AG04450 (cell line): ENCODE data around the gene LIFR. TPM values are rescaled to one million over a fixed set of nuclear protein-coding genes. Genes with fewer than 3 reads are reported as not detected.

Source experiments
- CTCF ChIA-PET: fragments of 300-600, 350-600 bp; formaldehyde crosslinking; extraction: SDS; loops from one replicate; lab custom pipeline; 2022; ENCODE audit warnings: antibody characterized with exemption, inconsistent platforms; lab: Charles Lee
- POLR2A ChIA-PET: fragments of 350-600 bp; formaldehyde crosslinking; extraction: SDS; loops from one replicate; lab custom pipeline; 2021; ENCODE audit warnings: antibody characterized with exemption, inconsistent platforms; lab: Yijun Ruan, JAX
- DNase-seq: peaks from one replicate; pipeline ENCODE4 v3.0.0-alpha.2; 2011; ENCODE audit warnings: low read depth, low spot score
- H3K27ac ChIP-seq: one replicate; pipeline ENCODE4 v1.5.1; 2012; ENCODE audit warnings: low read depth, low read length, control low read depth
- H3K27me3 ChIP-seq: one replicate; pipeline ENCODE4 v1.6.0; 2012; ENCODE audit warnings: low read length; ENCODE audit not compliant: control insufficient read depth, insufficient read depth
- H3K4me3 ChIP-seq: 2 replicates; pipeline ENCODE4 v1.5.1; 2011; ENCODE audit warnings: mild to moderate bottlenecking, low read depth, low read length, control low read depth
- H3K9me3 ChIP-seq: 2 replicates; pipeline ENCODE4 v1.5.1; 2012; ENCODE audit warnings: low read length; ENCODE audit not compliant: control insufficient read depth, insufficient read depth
- polyA plus RNA-seq: library from polyadenylated mRNA; depleted of rRNA; stranded (reverse); fragments of >200 nt; gene quantifications from 2 replicates; pipeline ENCODE4 v1.2.3, GENCODE V29; 2011
- TF ChIP-seq, protein P1 (sequence below): IDR thresholded peaks from 2 replicates; pipeline ENCODE4 v1.5.1; 2011; ENCODE audit warnings: low read depth, low read length, control low read depth, inconsistent platforms

LIFR gene
- polyA plus RNA-seq, 1 experiment, result 18.6 TPM

DNA sequence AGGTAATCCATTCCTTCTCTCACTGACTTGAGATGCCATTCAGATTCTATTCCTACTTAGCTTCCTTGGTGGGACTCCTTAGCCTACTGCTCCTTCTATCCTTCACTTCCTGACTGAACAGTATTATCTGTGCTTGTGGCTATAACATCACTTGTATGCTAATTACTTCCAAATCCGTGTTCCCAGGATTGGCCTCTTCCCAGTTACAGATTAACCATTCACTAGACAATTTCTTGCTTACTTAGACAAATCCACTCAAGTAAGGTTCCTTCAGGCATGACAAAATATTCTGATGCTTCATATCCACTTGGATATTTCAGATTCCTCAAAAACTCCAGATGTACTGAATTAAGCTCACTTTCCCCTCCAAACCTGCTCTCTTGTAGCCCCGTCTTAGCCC, 18.3 kb downstream of the LIFR start:
- DNase-seq, result no peak
- POLR2A ChIA-PET, result no interaction called here

DNA sequence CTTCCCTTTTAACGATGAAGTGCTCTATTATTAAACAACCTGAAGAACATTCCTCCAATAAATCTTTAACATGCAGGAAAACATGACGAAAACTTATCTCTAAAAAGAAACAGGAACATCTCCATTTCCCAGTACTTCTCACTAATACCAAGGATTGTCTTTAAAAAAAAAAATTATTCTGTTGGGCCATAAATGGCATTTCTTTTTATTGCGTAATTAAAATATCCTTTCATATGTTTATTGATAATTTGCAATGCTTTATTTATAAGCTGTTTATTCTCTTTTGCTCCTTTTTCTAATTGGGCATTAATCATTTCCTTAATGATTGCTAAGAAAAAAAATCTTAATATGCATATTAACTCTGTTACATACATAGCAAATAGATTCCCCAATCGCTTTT, 18.9 kb downstream of the LIFR start:
- CTCF ChIA-PET, result interaction anchor here (0.8 to 1.3 kb wide), 2 partner anchors 96 to 273 kb away, joined by 3 read pairs; no protein-coding TSS in a partner anchor
- H3K27ac ChIP-seq, result no peak overlapping the region
- TF ChIP-seq, protein P1, sequence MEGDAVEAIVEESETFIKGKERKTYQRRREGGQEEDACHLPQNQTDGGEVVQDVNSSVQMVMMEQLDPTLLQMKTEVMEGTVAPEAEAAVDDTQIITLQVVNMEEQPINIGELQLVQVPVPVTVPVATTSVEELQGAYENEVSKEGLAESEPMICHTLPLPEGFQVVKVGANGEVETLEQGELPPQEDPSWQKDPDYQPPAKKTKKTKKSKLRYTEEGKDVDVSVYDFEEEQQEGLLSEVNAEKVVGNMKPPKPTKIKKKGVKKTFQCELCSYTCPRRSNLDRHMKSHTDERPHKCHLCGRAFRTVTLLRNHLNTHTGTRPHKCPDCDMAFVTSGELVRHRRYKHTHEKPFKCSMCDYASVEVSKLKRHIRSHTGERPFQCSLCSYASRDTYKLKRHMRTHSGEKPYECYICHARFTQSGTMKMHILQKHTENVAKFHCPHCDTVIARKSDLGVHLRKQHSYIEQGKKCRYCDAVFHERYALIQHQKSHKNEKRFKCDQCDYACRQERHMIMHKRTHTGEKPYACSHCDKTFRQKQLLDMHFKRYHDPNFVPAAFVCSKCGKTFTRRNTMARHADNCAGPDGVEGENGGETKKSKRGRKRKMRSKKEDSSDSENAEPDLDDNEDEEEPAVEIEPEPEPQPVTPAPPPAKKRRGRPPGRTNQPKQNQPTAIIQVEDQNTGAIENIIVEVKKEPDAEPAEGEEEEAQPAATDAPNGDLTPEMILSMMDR, result no peak
- H3K4me3 ChIP-seq, result no peak overlapping the region
- POLR2A ChIA-PET, result interaction anchor here (0.5 kb wide), 1 partner anchor 403 kb away, joined by 3 read pairs; no protein-coding TSS in a partner anchor
- no peak for DNase-seq
- H3K27me3 ChIP-seq, result no peaks in the 10 kb centered on the region
- no peaks in the 10 kb centered on the region for H3K9me3 ChIP-seq

More for the DNA sequence above, 18.3 kb downstream of the LIFR start:
- Histone ChIP-seq H3K27ac (no peak overlapping the region), H3K4me3 (no peak overlapping the region), H3K9me3 (no peaks in the 10 kb centered on the region), H3K27me3 (no peaks in the 10 kb centered on the region)
- CTCF ChIA-PET, result interaction anchor here (0.8 to 1.5 kb wide), 2 partner anchors 96 to 272 kb away, joined by 3 to 5 read pairs; no protein-coding TSS in a partner anchor
- TF ChIP-seq, protein P1, result no peak

DNA sequence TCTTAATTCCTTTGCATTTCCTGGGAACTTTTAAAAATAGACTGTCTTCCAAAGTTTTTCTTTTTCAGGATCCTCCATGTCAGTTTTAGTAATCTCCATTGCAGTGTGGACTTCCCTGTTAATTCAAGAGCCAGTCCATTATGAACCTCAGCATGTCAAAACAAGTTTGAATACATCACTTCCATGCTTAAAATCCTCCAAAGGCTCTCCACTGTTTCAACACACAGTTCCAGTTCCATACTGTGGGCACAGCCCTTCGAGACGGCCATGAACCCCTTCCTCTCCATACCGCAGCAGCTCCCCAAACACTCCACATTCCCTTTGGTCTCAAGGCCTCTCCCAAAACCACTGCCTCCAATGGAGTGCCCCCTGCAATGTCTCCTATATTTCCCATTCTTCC, 19.5 kb downstream of the LIFR start:
- H3K9me3 ChIP-seq, result peaks cover 4% of the 10 kb centered on the region; the same call in 1 of the 2 replicates
- ChIA-PET POLR2A (interaction anchor here (0.5 kb wide), 1 partner anchor 403 kb away, joined by 3 read pairs; no protein-coding TSS in a partner anchor), CTCF (interaction anchor here (1.3 kb wide), 1 partner anchor 95 kb away, joined by 3 read pairs; no protein-coding TSS in a partner anchor)
- no peak for DNase-seq
- no peak overlapping the region for H3K4me3 ChIP-seq
- no peaks in the 10 kb centered on the region for H3K27me3 ChIP-seq
- TF ChIP-seq, protein P1, result no peak
- no peak overlapping the region for H3K27ac ChIP-seq

DNA sequence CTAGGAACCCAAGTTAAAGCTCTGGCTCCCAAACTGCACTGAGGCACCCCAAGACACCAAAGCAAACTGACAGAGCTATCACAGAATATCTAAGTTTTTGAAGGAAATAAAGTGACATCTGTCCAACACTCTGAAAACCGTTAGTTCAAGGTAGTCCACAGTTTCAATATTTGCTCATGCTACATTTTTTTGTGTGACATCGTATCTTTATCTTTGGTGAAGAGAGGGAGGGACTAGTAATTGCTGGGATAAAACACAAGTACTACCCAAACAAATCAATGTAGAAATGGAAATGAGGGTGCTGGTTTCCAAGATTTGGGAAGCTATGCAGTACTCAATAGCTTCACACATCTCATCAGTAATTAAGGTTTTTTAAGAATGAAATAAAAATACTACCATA, 20.6 kb downstream of the LIFR start:
- Histone ChIP-seq H3K27me3 (no peaks in the 10 kb centered on the region), H3K4me3 (no peak overlapping the region), H3K27ac (no peak overlapping the region), H3K9me3 (peaks cover 4% of the 10 kb centered on the region; the same call in 1 of the 2 replicates)
- ChIA-PET POLR2A (no interaction called here), CTCF (no interaction called here)
- no peak for DNase-seq
- TF ChIP-seq, protein P1, result no peak

DNA sequence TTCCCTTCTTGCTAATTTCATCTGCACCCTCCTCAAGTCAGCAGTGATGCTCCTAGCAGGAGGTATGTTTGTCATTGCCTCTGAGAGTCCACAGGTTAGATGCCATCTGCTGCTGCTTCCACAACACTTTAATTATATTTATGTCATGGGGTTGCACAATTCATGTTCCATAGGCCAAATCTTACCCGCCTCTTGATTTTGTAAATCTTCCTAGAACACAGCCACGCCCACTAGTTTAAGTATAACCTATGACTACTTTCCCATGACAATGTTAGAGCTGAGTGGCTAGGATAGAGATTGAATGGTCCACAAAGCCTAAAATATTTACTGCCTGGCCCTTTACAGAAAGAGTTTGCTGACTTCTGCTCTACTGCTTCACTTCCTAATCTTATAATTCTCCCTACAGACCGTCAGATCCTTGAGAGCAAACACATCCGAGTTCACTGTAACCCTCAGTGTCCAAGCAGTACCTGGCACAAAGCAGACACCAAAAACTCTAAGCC, 21.1 kb downstream of the LIFR start:
- CTCF ChIA-PET, result interaction anchor here (1.9 kb wide), 1 partner anchor 93 kb away, joined by 6 read pairs; no protein-coding TSS in a partner anchor
- peaks cover 4% of the 10 kb centered on the region; the same call in 1 of the 2 replicates for H3K9me3 ChIP-seq
- H3K27ac ChIP-seq, result no peak overlapping the region
- DNase-seq, result no peak
- TF ChIP-seq, protein P1, result no peak
- H3K4me3 ChIP-seq, result no peak overlapping the region
- H3K27me3 ChIP-seq, result no peaks in the 10 kb centered on the region
- POLR2A ChIA-PET, result no interaction called here
